Mononuclear cell (primary cell): ENCODE data around the gene EIF3L. TPM values are rescaled to one million over a fixed set of nuclear protein-coding genes. Genes with fewer than 3 reads are reported as not detected.

ENCODE experiments used
- H3K27me3 ChIP-seq: 2 replicates; pipeline ENCODE4 v1.6.0; 2011; ENCODE audit warnings: low read length, control low read depth; ENCODE audit not compliant: insufficient read depth
- H3K4me1 ChIP-seq: 2 replicates; pipeline ENCODE4 v1.5.1; 2011; ENCODE audit warnings: mild to moderate bottlenecking, low read length, control low read depth; ENCODE audit not compliant: insufficient read depth
- H3K4me3 ChIP-seq: 2 replicates; pipeline ENCODE4 v1.5.1; 2011; ENCODE audit warnings: mild to moderate bottlenecking, low read length, moderate library complexity
- H3K9me3 ChIP-seq: 2 replicates; pipeline ENCODE4 v1.5.1; 2011; ENCODE audit warnings: low read depth, mild to moderate bottlenecking, control low read depth, low read length
- total RNA-seq: library from RNA; depleted of rRNA; stranded (reverse); fragments of >200 nt; gene quantifications from one replicate; pipeline ENCODE4 v1.2.3, GENCODE V29; 2012

The EIF3L gene
- total RNA-seq, 1 donor = 516 TPM

DNA sequence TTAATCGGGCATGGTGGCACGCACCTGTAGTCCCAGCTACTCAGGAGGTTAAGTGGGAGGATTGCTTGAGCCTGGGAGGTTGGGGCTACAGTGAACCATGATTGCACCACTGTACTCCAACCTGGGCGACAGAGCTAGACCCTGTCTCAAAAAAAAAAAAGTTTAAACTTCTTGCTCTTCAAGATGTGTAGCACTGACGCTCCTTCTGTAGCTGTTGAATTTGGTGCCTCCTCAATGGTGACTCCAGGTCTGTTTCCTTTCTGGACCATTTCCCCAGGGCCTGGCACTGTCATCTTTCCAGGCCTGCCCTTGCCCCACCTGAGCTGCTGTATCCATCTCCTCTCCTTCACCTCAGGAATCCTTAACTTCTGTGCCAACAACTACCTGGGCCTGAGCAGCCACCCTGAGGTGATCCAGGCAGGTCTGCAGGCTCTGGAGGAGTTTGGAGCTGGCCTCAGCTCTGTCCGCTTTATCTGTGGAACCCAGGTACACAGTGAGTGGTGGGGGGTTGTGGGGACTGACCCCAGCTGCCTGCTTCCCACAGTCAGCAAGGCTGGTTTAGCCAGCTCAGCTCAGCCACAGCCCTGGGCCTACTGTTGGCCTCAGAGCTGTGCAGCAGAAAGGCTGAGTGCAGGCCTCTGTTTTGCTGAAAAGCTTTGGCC is 39.4 kb upstream of the EIF3L start:
- Histone ChIP-seq H3K27me3 (peaks cover 31% of the 10 kb centered on the region), H3K9me3 (no peaks in the 10 kb centered on the region), H3K4me1 (peaks cover 40% of the 10 kb centered on the region), H3K4me3 (no peak overlapping the region)

DNA sequence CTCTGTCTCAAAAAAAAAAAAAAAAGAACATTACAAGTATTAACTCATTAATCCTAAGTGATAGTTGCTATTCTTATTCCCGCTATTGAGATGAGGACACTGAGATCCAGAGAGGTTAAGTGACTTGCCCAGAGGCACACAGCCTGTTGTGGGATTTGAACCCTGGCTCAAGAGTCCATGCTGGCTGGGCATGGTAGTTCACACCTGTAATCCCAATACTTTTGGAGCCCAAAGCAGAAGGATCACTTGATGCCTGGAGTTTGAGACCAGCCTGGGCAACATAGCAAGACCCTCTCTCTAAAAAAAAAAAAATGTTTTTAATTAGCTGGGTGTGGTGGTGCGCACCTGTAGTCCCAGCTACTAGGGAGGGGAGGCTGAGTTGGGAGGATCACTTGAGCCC is 37.4 kb upstream of the EIF3L start:
- Histone ChIP-seq H3K9me3 (no peaks in the 10 kb centered on the region), H3K27me3 (peaks cover 15% of the 10 kb centered on the region), H3K4me1 (peaks cover 22% of the 10 kb centered on the region), H3K4me3 (no peak overlapping the region)

DNA sequence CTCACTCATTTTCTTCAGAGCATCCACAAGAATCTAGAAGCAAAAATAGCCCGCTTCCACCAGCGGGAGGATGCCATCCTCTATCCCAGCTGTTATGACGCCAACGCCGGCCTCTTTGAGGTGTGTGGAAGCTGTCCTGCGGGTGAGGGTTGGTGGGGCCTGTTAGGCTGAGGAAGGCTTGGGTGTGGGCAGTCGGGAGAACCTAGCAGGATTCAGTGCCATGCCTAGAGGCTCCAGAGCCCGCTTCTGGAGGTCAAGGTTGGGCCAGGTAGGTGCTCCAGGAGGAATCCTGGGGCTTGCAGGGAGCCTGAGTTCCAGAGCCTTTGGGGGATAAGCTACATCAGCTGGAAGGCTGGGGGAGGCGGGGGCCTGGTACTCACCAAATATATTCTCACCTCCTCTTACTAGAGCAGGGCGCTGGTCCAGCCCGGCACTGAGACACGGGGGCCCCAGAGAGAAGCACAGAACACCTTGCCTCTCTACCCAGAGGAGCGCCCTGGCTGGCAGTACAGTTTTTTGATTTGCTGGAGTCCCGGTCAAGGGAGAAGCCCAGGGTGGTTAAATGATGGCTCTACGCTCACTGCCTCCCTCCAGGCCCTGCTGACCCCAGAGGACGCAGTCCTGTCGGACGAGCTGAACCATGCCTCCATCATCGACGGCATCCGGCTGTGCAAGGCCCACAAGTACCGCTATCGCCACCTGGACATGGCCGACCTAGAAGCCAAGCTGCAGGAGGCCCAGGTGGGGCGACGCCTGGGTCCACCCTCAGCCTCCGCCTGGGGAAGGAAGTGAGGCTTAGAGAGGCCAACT is 36.1 kb upstream of the EIF3L start:
- H3K4me1 ChIP-seq = peaks cover 19% of the 10 kb centered on the region
- no peak overlapping the region for H3K4me3 ChIP-seq
- H3K9me3 ChIP-seq = no peaks in the 10 kb centered on the region
- peaks cover 12% of the 10 kb centered on the region for H3K27me3 ChIP-seq

DNA sequence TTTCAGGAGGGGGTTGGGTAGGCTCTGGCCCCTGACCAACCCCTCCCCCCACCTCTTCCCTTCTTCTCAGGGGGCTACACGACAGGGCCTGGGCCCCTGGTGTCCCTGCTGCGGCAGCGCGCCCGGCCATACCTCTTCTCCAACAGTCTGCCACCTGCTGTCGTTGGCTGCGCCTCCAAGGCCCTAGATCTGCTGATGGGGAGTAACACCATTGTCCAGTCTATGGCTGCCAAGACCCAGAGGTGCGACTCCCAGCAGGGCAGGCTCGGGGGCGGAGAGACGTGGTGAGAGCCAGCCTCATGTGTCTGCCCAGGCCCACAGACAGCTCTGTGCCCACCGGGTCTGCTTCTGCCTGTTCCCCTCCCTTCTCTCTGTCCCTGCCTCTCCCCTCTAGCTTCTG is 33.6 kb upstream of the EIF3L start:
- Histone ChIP-seq H3K9me3 (no peaks in the 10 kb centered on the region), H3K4me1 (peaks cover 19% of the 10 kb centered on the region), H3K4me3 (no peak overlapping the region), H3K27me3 (peaks cover 4% of the 10 kb centered on the region)

DNA sequence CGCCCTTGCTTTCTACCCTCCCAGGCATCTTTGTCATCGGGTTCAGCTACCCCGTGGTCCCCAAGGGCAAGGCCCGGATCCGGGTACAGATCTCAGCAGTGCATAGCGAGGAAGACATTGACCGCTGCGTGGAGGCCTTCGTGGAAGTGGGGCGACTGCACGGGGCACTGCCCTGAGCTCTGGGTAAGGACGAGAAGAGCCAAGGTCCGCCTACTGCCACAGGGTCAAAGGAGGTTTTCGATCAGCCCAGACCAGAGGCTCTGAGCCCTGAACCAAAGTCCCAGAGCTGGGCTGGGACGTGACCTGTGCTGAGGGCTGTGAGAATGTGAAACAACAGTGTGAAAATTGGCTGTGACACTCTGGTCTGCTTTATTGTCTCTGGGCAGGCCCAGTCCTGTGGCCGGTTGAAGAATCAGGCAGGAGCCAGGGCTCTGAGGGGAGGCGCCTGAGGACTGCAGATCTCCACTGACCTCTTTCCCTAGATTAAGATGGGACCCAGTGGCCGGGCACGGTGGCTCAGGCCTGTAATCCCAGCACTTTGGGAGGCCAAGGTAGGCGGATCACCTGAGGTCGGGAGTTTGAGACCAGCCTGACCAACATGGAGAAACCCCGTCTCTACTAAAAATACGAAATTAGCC is 32.6 kb upstream of the EIF3L start:
- no peak overlapping the region for H3K4me3 ChIP-seq
- no peaks in the 10 kb centered on the region for H3K9me3 ChIP-seq
- peaks cover 4% of the 10 kb centered on the region for H3K27me3 ChIP-seq
- H3K4me1 ChIP-seq = peaks cover 19% of the 10 kb centered on the region

DNA sequence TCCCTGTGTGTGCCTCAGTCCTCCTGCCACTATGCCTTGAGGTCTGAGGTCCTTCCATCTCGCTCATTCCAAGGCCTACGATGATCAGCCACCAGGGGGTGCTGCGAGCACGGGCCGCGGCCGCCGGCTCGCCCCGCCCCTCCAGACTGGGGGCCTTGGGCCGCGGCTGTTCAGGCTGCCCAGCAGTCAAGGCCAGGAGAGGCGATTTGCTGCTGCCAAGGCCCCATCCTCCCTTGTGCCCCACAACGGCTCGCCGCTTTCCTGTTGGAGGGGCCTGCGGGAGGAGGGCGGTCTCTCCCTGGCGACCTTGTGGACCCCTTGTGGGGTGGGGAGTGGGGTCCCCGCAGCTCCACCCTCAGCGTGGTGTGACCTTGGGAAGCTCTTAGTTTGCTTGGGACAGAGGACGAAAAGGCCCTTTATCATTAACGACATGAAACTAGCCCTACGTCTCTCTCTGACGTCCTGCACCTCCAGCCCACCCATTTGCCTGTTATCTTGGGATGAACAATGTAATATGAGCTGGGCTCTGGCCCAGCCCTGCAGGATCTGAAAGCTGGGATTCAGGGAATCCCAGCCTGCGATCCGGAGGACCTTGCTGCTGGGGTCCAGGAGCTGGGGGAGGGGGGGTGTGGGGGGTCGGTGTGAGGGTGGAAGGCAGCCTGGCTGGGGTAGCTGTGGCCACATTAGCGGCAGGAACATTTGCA is 31.4 kb upstream of the EIF3L start:
- H3K9me3 ChIP-seq = no peaks in the 10 kb centered on the region
- H3K27me3 ChIP-seq = peaks cover 4% of the 10 kb centered on the region
- H3K4me1 ChIP-seq = peaks cover 19% of the 10 kb centered on the region
- no peak overlapping the region for H3K4me3 ChIP-seq

DNA sequence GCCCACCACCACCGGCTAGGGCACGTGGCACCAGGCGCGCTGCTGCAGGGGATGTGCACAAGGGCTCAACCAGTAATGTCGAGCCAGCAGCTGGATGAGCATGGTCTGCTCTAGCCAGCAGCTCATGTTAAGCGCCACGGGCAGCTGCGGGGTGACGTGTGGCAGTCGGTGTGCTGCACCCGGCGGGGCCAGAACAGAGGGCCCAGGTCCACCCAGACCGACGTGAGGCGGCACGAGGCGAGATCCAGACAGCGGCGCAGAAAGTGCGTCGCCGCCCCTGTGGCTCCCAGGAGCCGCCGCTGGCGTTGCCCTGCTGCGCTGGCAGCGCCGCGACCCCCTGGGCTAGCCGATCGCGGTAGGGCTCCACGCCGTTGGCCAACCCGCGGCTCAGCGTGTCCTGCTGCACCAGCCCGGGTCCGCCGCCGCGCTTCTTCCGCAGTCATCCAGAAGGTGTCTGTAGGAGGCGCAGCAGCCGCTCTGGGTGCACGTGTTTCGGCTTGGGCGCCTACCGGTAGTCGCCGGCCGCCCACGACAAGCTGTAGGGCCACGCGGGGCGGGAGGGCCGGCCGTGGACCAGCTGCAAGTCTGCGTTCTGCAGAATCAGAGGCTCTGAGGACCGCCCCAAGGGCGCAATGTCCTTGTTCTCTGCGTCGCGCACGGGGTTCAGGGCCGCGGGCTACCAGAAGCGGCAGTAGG is 30.7 kb upstream of the EIF3L start:
- peaks cover 4% of the 10 kb centered on the region for H3K27me3 ChIP-seq
- no peaks in the 10 kb centered on the region for H3K9me3 ChIP-seq
- H3K4me3 ChIP-seq = peak overlapping the region; percentile 8
- H3K4me1 ChIP-seq = peaks cover 19% of the 10 kb centered on the region

DNA sequence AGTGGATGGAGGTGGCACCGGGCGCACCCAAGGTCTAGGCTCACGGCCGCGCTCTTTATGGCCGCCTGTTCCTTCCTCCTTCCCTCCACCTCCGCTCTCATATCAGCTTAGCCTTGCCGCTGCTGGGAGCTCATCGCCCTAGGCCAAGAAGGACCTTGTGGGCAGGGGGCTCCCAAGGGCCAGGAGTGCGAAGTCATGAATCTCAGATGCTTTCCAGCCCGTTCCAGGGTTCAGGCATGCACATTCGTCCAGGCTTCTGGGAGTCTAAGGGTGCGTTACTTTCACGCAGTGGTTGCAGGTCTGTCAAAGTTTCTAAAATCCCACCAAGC is 30.1 kb upstream of the EIF3L start:
- Histone ChIP-seq H3K9me3 (no peaks in the 10 kb centered on the region), H3K4me3 (no peak overlapping the region), H3K4me1 (peaks cover 19% of the 10 kb centered on the region), H3K27me3 (peaks cover 4% of the 10 kb centered on the region)

DNA sequence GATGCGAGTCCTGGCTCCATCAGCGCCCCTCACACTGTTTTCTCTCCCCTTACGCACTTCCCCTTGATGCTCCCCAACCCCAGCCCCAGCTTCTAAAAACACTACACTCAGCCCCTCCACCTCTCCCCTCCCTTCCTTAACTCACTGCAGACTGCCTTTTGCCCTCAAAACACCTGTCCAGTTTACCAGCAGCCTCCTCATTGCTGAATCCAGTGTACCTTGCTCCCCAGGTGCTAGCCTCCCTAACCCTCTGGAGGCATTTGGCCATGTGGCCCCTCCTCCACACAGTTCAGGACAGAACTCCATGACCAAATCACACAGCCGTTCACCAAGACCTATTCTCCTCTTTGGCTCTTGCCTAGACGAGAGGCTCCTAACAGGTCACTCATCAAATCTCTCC is 28.9 kb upstream of the EIF3L start:
- Histone ChIP-seq H3K9me3 (no peaks in the 10 kb centered on the region), H3K4me3 (no peak overlapping the region), H3K4me1 (peaks cover 26% of the 10 kb centered on the region), H3K27me3 (peaks cover 4% of the 10 kb centered on the region)

DNA sequence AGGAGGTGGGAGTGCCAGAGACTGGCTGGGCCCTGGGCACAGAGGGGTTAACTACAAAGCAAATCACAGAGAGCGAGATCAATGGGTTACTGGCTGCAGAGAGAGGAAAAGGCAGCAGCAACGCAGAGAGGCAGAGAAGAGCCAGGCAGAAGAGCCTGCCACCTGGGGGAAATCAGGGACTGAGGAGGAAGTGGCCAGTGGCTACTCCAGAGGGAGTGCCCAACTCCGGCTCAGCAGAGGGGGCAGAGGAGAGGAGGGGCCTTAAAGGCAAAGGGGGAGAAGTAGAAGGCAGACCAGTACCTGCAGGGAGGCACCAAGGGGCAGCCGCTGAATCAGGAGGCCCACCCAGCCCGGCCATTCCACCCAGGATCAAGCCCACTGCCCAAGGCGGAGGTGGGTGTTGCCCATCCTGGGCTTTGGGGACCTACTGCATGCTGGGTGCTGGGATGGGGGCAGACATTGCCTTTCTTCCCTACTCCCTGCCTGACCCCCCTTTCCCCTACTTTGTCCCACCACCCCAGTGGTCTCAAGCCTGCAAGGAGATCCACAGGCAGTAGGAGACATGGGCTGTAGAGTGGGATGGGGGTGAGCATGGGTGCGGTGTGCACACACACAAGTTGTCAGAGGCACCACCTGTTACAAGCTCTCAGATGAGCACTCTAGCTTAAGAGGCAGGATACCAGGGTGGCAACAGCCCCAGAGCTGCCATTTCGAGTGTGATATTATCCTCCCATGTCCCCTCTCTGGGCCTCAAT is 27.0 kb upstream of the EIF3L start:
- Histone ChIP-seq H3K4me1 (peaks cover 25% of the 10 kb centered on the region), H3K4me3 (no peak overlapping the region), H3K9me3 (no peaks in the 10 kb centered on the region), H3K27me3 (peaks cover 4% of the 10 kb centered on the region)

DNA sequence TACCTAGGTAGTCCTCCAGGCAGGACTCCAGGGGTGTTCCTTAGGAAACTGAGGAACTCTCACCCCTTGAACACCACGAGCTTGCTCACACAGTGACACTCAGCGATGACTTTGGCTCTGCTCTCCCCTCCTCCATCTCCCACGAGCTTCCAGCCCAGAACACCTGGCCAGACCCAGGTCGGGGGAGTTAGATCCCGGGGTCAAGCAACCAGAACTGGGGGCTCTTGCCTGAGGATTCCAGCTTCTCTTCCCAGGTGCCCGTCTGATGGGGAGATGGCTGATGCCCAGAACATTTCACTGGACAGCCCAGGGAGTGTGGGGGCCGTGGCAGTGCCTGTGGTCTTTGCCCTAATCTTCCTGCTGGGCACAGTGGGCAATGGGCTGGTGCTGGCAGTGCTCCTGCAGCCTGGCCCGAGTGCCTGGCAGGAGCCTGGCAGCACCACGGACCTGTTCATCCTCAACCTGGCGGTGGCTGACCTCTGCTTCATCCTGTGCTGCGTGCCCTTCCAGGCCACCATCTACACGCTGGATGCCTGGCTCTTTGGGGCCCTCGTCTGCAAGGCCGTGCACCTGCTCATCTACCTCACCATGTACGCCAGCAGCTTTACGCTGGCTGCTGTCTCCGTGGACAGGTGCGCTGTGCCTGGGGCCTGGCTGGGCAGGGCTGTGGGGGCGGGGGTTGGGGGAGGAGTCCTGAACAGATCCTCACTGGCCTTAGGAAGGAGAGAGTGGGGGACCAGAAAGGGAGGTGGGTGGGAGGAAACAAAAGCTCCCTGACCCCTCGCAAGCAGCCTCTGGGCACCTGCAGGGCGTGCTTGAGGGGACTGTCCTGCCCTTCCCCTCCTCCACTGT is 25.9 kb upstream of the EIF3L start, which contains the start of gene GALR3:
Gene GALR3 (plus strand): TSS at position 249 of the 852 bp plus-strand sequence. CDS start 25 bp downstream, at position 274.
- Histone ChIP-seq H3K9me3 (no peaks in the 10 kb centered on the region), H3K27me3 (peaks cover 4% of the 10 kb centered on the region), H3K4me3 (no peak within 1 kb of the TSS), H3K4me1 (peaks cover 15% of the 10 kb centered on the region)

DNA sequence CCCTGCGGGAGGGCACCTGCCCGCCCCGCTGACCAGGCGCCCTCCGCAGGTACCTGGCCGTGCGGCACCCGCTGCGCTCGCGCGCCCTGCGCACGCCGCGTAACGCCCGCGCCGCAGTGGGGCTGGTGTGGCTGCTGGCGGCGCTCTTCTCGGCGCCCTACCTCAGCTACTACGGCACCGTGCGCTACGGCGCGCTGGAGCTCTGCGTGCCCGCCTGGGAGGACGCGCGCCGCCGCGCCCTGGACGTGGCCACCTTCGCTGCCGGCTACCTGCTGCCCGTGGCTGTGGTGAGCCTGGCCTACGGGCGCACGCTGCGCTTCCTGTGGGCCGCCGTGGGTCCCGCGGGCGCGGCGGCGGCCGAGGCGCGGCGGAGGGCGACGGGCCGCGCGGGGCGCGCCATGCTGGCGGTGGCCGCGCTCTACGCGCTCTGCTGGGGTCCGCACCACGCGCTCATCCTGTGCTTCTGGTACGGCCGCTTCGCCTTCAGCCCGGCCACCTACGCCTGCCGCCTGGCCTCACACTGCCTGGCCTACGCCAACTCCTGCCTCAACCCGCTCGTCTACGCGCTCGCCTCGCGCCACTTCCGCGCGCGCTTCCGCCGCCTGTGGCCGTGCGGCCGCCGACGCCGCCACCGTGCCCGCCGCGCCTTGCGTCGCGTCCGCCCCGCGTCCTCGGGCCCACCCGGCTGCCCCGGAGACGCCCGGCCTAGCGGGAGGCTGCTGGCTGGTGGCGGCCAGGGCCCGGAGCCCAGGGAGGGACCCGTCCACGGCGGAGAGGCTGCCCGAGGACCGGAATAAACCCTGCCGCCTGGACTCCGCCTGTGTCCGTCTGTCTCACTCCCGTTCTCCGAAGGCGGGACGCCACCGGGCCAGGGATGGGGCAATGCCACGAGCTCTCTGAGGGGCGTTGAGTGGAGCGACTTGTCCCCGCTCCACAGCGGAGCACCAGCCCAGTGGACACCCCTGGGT is 24.3 kb upstream of the EIF3L start:
- Histone ChIP-seq H3K4me3 (no peak overlapping the region), H3K27me3 (no peaks in the 10 kb centered on the region), H3K9me3 (no peaks in the 10 kb centered on the region), H3K4me1 (peaks cover 6% of the 10 kb centered on the region)
